K562 (cell line): ENCODE measurements around the gene TAL1. TPM values are rescaled to one million over a fixed set of nuclear protein-coding genes. Genes with fewer than 3 reads are reported as not detected.

Source experiments
- ATAC-seq: fragments of 200-7000 bp; cut with Tn5 transposase; 3 replicates; pipeline ENCODE4 v1.9.1; 2020; ENCODE audit warnings: moderate library complexity
- BruUV-seq: library from RNA; stranded (reverse); fragments of 400-500 nt; replicated peaks from 2 replicates; lab custom pipeline; 2021; lab: Mats Ljungman, UMichigan
- CTCF ChIA-PET: fragments of 300-600 bp; formaldehyde crosslinking; extraction: SDS; loops from one replicate; lab custom pipeline; 2021; ENCODE audit warnings: low intra/inter-chr PET ratio; lab: Yijun Ruan, JAX
- POLR2A ChIA-PET: fragments of 300-600, 350-650 bp; sonication (Branson Sonifier 250); formaldehyde crosslinking; extraction: SDS; loops from one replicate; lab custom pipeline; 2021; ENCODE audit warnings: antibody characterized with exemption, inconsistent platforms; lab: Yijun Ruan, JAX
- DNase-seq, 4 experiments: peaks; one replicate each; pipeline versions ENCODE4 v3.0.0 to v3.0.0-alpha.2; 2011 to 2018; ENCODE audit warnings: low spot score in 3 of 4, mixed read lengths in 3 of 4; ENCODE audit errors: extremely low read depth in 1 of 4
- FAIRE-seq: peaks from 2 replicates; lab custom pipeline; 2011; peaks lifted over from hg19 to GRCh38; lab: Jason Lieb, UNC
- H2AFZ ChIP-seq: 2 replicates; pipeline ENCODE4 v1.6.0; 2011; ENCODE audit warnings: low read depth, low read length, control low read depth, inconsistent platforms
- H3K27ac ChIP-seq: fragments of 200-600 bp; 3 replicates; pipeline ENCODE4 v1.8.0; 2011; ENCODE audit warnings: low read depth, mild to moderate bottlenecking, control low read depth, inconsistent platforms, low read length, moderate library complexity, mixed read lengths; ENCODE audit errors: extremely low read depth
- H3K27me3 ChIP-seq, 2 experiments: fragments of 300-600 bp in 1 of 2; 2 replicates in 1 of 2; 3 replicates in 1 of 2; pipeline versions ENCODE4 v1.6.0 to v1.8.0; 2011; ENCODE audit warnings: inconsistent platforms in 2 of 2, low read length in 2 of 2, mild to moderate bottlenecking in 1 of 2, mixed read lengths in 1 of 2, moderate library complexity in 1 of 2; ENCODE audit not compliant: control insufficient read depth in 2 of 2, insufficient read depth in 2 of 2
- H3K36me3 ChIP-seq: fragments of 300-600 bp; 3 replicates; pipeline ENCODE4 v1.8.0; 2011; ENCODE audit warnings: mild to moderate bottlenecking, low read length, inconsistent platforms; ENCODE audit not compliant: control insufficient read depth, insufficient read depth
- H3K4me1 ChIP-seq, 2 experiments: fragments of 200-600 bp in 1 of 2; replicated peaks in 1 of 2; 2 replicates in 1 of 2; 3 replicates in 1 of 2; pipeline versions ENCODE4 v1.5.1 to v1.8.0; 2011; ENCODE audit warnings: inconsistent platforms in 2 of 2, low read length in 2 of 2, mild to moderate bottlenecking in 1 of 2, mixed read lengths in 1 of 2, moderate library complexity in 1 of 2; ENCODE audit not compliant: control insufficient read depth in 2 of 2, insufficient read depth in 2 of 2
- H3K4me2 ChIP-seq: 2 replicates; pipeline ENCODE4 v1.6.1; 2011; ENCODE audit warnings: low read length, control low read depth, inconsistent platforms, mixed read lengths; ENCODE audit not compliant: insufficient read depth
- H3K4me3 ChIP-seq: fragments of 200-600 bp; sonication (generic), shearing (Covaris generic); 2 replicates; pipeline ENCODE4 v1.5.1; 2016; ENCODE audit warnings: control low read depth, inconsistent platforms
- H3K79me2 ChIP-seq: fragments of 200-600 bp; 3 replicates; pipeline ENCODE4 v1.8.0; 2011; ENCODE audit warnings: low read length, inconsistent platforms; ENCODE audit not compliant: control insufficient read depth, insufficient read depth
- H3K9ac ChIP-seq, 2 experiments: 2 replicates each; pipeline versions ENCODE4 v1.6.0 to v1.6.1; 2011; ENCODE audit warnings: low read depth in 2 of 2, low read length in 2 of 2, control low read depth in 1 of 2, inconsistent platforms in 1 of 2, mild to moderate bottlenecking in 1 of 2, mixed read lengths in 1 of 2; ENCODE audit not compliant: insufficient read depth in 1 of 2
- H3K9me1 ChIP-seq: one replicate; pipeline ENCODE4 v1.6.0; 2011; ENCODE audit warnings: inconsistent platforms, mild to moderate bottlenecking, low read length, moderate library complexity; ENCODE audit not compliant: control insufficient read depth, insufficient read depth
- H3K9me3 ChIP-seq: replicated peaks from 2 replicates; pipeline ENCODE4 v1.5.1; 2011; ENCODE audit warnings: low read depth, low read length, inconsistent platforms; ENCODE audit not compliant: control insufficient read depth, insufficient read depth
- H4K20me1 ChIP-seq: replicated peaks from 2 replicates; pipeline ENCODE4 v1.6.1; 2011; ENCODE audit warnings: low read length, inconsistent platforms, mixed read lengths; ENCODE audit not compliant: control insufficient read depth, insufficient read depth
- CBFA2T2 ChIP-seq: fragments of 450-650 bp; conservative IDR thresholded peaks from 2 replicates; pipeline ENCODE4 v1.6.1; 2017; ENCODE audit warnings: mild to moderate bottlenecking
- GTF2F1 ChIP-seq: IDR thresholded peaks from 2 replicates; pipeline ENCODE4 v1.6.1; 2011; ENCODE audit warnings: low read depth, low read length, improper control_type of control experiment
- NFIC ChIP-seq: fragments of 450-650 bp; IDR thresholded peaks from 2 replicates; pipeline ENCODE4 v1.6.1; 2017; ENCODE audit warnings: mild to moderate bottlenecking, inconsistent platforms
- RAD21 ChIP-seq, 2 experiments: fragments of 250-450 bp in 1 of 2; fragments of 450-650 bp in 1 of 2; sonication (Bioruptor Pico) in 1 of 2; formaldehyde crosslinking in 1 of 2; IDR thresholded peaks in 1 of 2; conservative IDR thresholded peaks in 1 of 2; 2 replicates each; pipeline versions ENCODE4 v1.4.0 to v1.8.0; 2020 to 2022; ENCODE audit warnings: mild to moderate bottlenecking in 2 of 2, moderate library complexity in 1 of 2
- SNIP1 ChIP-seq: fragments of 450-650 bp; IDR thresholded peaks from 2 replicates; pipeline ENCODE4 v1.7.1; 2017; ENCODE audit warnings: low read depth, mild to moderate bottlenecking
- SREBF1 ChIP-seq: fragments of 150-350 bp; IDR thresholded peaks from 2 replicates; pipeline ENCODE4 v1.6.1; 2014; ENCODE audit warnings: antibody characterized with exemption, low read depth, low read length, borderline replicate concordance
- ZNF445 ChIP-seq: fragments of 250-450 bp; sonication (Bioruptor Pico); IDR thresholded peaks from 2 replicates; pipeline ENCODE4 v1.4.0; 2020; ENCODE audit warnings: low read depth, mild to moderate bottlenecking, moderate library complexity
- WGBS: fragments of 100-300 bp; shearing (Covaris generic); methylation state at CpG from one replicate; pipeline ENCODE4 v1.1.6; 2016; ENCODE audit warnings: low coverage, mixed read lengths; ENCODE audit not compliant: insufficient coverage; ENCODE audit errors: missing lambda C conversion rate; 5-methylcytosine and 5-hydroxymethylcytosine counted together
- in situ Hi-C: fragments of 300-500 bp; cut with MboI; formaldehyde crosslinking; loops from 4 replicates; pipeline ENCODE4 v1.15.0; 2018; ENCODE audit warnings: inconsistent platforms, mixed read lengths
- intact Hi-C: fragments of 100-400 bp; cut with micrococcal nuclease; formaldehyde crosslinking; loops from 2 replicates; pipeline ENCODE4 v1.14.2; 2022
- polyA plus RNA-seq, 8 experiments: library from polyadenylated mRNA; depleted of rRNA in 4 of 8; stranded (reverse) in 5 of 8; unstranded in 3 of 8; fragments of >200 nt; fragmentation: Nextera tagmentation in 2 of 8; fragmentation: Illumina TruSeq in 1 of 8; extraction: Ambion mirVana in 2 of 8; extraction: Trizol in 1 of 8; gene quantifications; 2 replicates each; pipeline versions ENCODE4 v1.2.1 to v1.2.3, GENCODE V29; 2011 to 2014; ENCODE audit warnings: inconsistent platforms in 1 of 8, missing spikeins in 1 of 8
- total RNA-seq, 7 experiments: library from RNA; depleted of rRNA in 6 of 7; stranded (reverse); fragments of >200 nt in 6 of 7; fragmentation: Illumina TruSeq in 2 of 7; extraction: Trizol in 2 of 7; gene quantifications; 2 replicates each; pipeline versions ENCODE4 v1.2.1 to v1.2.3, GENCODE V29; 2011 to 2021; ENCODE audit warnings: low replicate concordance in 1 of 7
- TF ChIP-seq, protein P1 (sequence below), 2 experiments: fragments of 450-650 bp; IDR thresholded peaks; 2 replicates each; pipeline ENCODE4 v1.6.1; 2016; ENCODE audit warnings: mild to moderate bottlenecking in 2 of 2, borderline replicate concordance in 1 of 2, low read depth in 1 of 2, moderate library complexity in 1 of 2
- TF ChIP-seq, protein P2 (sequence below), 2 experiments: fragments of 450-650 bp; conservative IDR thresholded peaks; 2 replicates each; pipeline ENCODE4 v1.6.1; 2017; ENCODE audit warnings: mild to moderate bottlenecking in 2 of 2, moderate library complexity in 2 of 2
- TF ChIP-seq, protein P3 (sequence below), 3 experiments: IDR thresholded peaks in 2 of 3; conservative IDR thresholded peaks in 1 of 3; 2 replicates each; pipeline ENCODE4 v1.5.1; 2011 to 2012; ENCODE audit warnings: low read length in 3 of 3, mild to moderate bottlenecking in 3 of 3, control low read depth in 2 of 3, improper control_type of control experiment in 1 of 3, inconsistent platforms in 1 of 3, low read depth in 1 of 3, mixed read lengths in 1 of 3, moderate library complexity in 1 of 3; ENCODE audit not compliant: insufficient read depth in 2 of 3

Gene TAL1
- total and polyA plus RNA-seq, 9 of the 15 experiments (the other 6 are each of a cell fraction or from before 2014, with no cell fraction given), result 18.5 to 106 (median 59.7) TPM

DNA sequence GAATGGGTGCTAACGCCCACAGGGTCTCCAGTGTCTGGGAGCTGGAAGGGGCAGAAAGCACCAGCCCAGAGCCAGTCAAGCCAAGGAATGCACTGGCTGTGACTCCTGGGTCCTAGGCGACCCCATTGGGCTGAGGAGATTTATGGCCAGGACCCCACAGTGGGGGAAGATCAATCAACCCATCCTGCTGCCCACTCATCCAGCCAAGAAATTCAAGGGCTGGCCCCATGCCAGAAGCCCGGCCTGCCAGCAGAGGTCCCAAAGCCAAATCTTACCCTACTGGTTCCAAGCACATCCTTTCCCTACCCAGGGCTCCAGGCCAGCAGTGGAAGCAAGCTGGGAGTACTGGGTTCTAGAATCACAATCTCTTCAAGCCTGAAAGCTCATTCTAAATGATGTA lies 35.4 kb downstream of the TAL1 start:
- no peaks in the 10 kb centered on the region for H3K27me3 ChIP-seq
- BruUV-seq, result no TSS peak
- H3K27ac ChIP-seq, result no peak overlapping the region
- H3K4me2 ChIP-seq, result no peak overlapping the region
- ATAC-seq (no peak), DNase-seq (no peak), FAIRE-seq (no peak)
- H2AFZ ChIP-seq, result no peak overlapping the region
- H3K9ac ChIP-seq, result no peak overlapping the region
- H3K9me3 ChIP-seq, result no peaks in the 10 kb centered on the region
- no peaks in the 10 kb centered on the region for H3K79me2 ChIP-seq
- WGBS, result 53% methylated on average over 3 of the region's 3 CpGs
- CTCF ChIA-PET, result no interaction called here
- H3K4me1 ChIP-seq, result peaks cover 31 to 33% of the 10 kb centered on the region in 2 experiments; a peak in 4 of 5 replicates
- in situ Hi-C loops (no loop called here), intact Hi-C loops (no loop called here)
- no peaks in the 10 kb centered on the region for H3K36me3 ChIP-seq
- no peak overlapping the region for H3K4me3 ChIP-seq
- H4K20me1 ChIP-seq, result no peaks in the 10 kb centered on the region
- POLR2A ChIA-PET, result interaction anchor here (1.0 to 5.7 kb wide), 3 partner anchors 15 to 19 kb away, joined by 3 to 65 read pairs (median 4); no protein-coding TSS in a partner anchor
- H3K9me1 ChIP-seq, result no peaks in the 10 kb centered on the region
- TF ChIP-seq, protein P1, sequence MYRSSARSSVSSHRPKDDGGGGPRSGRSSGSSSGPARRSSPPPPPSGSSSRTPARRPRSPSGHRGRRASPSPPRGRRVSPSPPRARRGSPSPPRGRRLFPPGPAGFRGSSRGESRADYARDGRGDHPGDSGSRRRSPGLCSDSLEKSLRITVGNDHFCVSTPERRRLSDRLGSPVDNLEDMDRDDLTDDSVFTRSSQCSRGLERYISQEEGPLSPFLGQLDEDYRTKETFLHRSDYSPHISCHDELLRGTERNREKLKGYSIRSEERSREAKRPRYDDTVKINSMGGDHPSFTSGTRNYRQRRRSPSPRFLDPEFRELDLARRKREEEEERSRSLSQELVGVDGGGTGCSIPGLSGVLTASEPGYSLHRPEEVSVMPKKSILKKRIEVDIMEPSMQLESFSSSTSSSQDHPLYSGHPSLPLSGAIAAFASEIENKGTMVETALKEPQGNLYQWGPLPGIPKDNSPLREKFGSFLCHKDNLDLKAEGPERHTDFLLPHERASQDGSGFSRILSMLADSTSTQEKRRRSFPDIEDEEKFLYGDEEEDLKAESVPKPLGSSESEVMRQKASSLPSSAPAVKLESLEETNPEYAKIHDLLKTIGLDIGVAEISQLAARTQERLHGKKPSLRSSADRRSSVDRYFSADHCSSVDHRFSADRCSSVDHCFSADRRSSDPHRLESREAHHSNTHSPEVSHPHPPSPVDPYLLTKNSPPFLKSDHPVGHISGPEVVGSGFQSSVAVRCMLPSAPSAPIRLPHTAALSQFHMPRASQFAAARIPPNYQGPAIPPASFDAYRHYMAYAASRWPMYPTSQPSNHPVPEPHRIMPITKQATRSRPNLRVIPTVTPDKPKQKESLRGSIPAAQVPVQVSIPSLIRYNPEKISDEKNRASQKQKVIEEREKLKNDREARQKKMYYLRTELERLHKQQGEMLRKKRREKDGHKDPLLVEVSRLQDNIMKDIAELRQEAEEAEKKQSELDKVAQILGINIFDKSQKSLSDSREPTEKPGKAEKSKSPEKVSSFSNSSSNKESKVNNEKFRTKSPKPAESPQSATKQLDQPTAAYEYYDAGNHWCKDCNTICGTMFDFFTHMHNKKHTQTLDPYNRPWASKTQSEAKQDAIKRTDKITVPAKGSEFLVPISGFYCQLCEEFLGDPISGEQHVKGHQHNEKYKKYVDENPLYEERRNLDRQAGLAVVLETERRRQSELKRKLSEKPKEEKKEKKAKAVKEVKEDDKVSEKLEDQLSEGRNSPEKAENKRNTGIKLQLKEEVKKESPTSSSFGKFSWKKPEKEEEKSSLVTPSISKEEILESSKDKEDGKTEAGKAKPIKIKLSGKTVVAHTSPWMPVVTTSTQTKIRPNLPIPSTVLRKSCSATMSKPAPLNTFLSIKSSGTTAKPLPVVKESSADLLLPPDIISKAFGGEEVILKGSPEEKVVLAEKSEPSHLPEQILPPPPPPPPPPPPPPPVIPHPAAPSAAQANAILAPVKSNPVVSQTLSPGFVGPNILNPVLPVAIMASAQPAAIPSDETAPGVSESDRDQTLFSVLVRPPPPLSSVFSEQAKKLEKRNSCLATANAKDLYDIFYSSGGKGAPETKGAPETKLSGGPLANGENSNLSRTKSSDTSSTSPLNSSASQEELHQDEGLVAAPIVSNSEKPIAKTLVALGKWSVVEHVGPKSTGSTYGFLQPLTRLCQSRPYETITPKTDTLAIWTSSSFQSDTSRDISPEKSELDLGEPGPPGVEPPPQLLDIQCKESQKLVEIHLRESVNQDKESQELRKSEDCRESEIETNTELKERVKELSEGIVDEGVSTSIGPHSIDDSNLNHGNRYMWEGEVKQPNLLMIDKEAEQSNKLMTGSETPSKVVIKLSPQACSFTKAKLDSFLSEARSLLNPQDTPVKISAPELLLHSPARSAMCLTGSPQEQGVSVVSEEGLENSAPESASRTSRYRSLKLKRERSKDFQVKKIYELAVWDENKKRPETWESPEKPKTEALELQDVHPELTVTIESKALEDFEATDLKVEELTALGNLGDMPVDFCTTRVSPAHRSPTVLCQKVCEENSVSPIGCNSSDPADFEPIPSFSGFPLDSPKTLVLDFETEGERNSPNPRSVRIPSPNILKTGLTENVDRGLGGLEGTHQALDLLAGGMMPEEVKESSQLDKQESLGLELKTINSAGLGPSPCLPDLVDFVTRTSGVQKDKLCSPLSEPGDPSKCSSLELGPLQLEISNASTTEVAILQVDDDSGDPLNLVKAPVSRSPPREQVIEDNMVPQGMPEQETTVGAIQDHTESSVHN (IDR thresholded peaks at IDR 0.05; ENCODE audit: borderline replicate concordance in 1 of 2, low read depth in 1 of 2), result no peak
- TF ChIP-seq, protein P2, sequence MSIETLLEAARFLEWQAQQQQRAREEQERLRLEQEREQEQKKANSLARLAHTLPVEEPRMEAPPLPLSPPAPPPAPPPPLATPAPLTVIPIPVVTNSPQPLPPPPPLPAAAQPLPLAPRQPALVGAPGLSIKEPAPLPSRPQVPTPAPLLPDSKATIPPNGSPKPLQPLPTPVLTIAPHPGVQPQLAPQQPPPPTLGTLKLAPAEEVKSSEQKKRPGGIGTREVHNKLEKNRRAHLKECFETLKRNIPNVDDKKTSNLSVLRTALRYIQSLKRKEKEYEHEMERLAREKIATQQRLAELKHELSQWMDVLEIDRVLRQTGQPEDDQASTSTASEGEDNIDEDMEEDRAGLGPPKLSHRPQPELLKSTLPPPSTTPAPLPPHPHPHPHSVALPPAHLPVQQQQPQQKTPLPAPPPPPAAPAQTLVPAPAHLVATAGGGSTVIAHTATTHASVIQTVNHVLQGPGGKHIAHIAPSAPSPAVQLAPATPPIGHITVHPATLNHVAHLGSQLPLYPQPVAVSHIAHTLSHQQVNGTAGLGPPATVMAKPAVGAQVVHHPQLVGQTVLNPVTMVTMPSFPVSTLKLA (conservative IDR thresholded peaks at IDR 0.05), result no peak
- TF ChIP-seq CBFA2T2 (no peak), SREBF1 (no peak), RAD21 (CRISPR knock-in tag; conservative IDR thresholded peaks at IDR 0.05 in 1 of 2, IDR thresholded peaks at IDR 0.05 in 1 of 2) (peak in 1 of 2 experiments; percentile 35; a peak in 2 of 4 replicates), SNIP1 (no peak), GTF2F1 (no peak), NFIC (peak; percentile 96), ZNF445 (CRISPR knock-in tag) (no peak)
- TF ChIP-seq, protein P3, sequence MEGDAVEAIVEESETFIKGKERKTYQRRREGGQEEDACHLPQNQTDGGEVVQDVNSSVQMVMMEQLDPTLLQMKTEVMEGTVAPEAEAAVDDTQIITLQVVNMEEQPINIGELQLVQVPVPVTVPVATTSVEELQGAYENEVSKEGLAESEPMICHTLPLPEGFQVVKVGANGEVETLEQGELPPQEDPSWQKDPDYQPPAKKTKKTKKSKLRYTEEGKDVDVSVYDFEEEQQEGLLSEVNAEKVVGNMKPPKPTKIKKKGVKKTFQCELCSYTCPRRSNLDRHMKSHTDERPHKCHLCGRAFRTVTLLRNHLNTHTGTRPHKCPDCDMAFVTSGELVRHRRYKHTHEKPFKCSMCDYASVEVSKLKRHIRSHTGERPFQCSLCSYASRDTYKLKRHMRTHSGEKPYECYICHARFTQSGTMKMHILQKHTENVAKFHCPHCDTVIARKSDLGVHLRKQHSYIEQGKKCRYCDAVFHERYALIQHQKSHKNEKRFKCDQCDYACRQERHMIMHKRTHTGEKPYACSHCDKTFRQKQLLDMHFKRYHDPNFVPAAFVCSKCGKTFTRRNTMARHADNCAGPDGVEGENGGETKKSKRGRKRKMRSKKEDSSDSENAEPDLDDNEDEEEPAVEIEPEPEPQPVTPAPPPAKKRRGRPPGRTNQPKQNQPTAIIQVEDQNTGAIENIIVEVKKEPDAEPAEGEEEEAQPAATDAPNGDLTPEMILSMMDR (IDR thresholded peaks at IDR 0.05 in 2 of 3, conservative IDR thresholded peaks at IDR 0.05 in 1 of 3; ENCODE audit: insufficient read depth in 2 of 3, low read depth in 1 of 3, low read length in 3 of 3), result peak in 1 of 3 experiments; percentile 5; a peak in 2 of 6 replicates
